Inflammatory macrophage treated with lipopolysaccharide for 4 hours (primary cell): ENCODE measurements around the gene ADAMTS14.
A peak's percentile ranks its signal among the peaks of the same experiment; 100 is the strongest.

Experiments used
- DNase-seq: peaks from one replicate; pipeline ENCODE4 v3.0.0-alpha.2; 2020

ADAMTS14 gene

GRCh38 chr10:70736525-70736924, 64.2 kb downstream of the ADAMTS14 start:
- no peak for DNase-seq

GRCh38 chr10:70737250-70737649, 64.9 kb downstream of the ADAMTS14 start:
- no peak for DNase-seq

GRCh38 chr10:70738006-70738760, 65.9 kb downstream of the ADAMTS14 start:
- DNase-seq, result no peak

- no peak for DNase-seq
Measured at GRCh38 chr10:70738761-70739121, 66.4 kb downstream of the ADAMTS14 start.

- DNase-seq, result no peak
Measured at GRCh38 chr10:70740406-70741288, 68.3 kb downstream of the ADAMTS14 start.

- DNase-seq, result peak; percentile 83
Measured at GRCh38 chr10:70742537-70743429, 70.5 kb downstream of the ADAMTS14 start.

- no peak for DNase-seq
Measured at GRCh38 chr10:70743430-70743788, 71.1 kb downstream of the ADAMTS14 start.

GRCh38 chr10:70743879-70744278, 71.6 kb downstream of the ADAMTS14 start:
- no peak for DNase-seq

- peak; percentile 39 for DNase-seq
Measured at GRCh38 chr10:70744617-70745143, 72.4 kb downstream of the ADAMTS14 start.

- DNase-seq, result no peak
Measured at GRCh38 chr10:70745555-70745954, 73.2 kb downstream of the ADAMTS14 start.

GRCh38 chr10:70747192-70747965, 75.1 kb downstream of the ADAMTS14 start:
- DNase-seq, result no peak

- DNase-seq, result no peak
Measured at GRCh38 chr10:70748305-70748704, 76.0 kb downstream of the ADAMTS14 start.

GRCh38 chr10:70748801-70749573, 76.7 kb downstream of the ADAMTS14 start:
- DNase-seq, result no peak

GRCh38 chr10:70749756-70750155, 77.5 kb downstream of the ADAMTS14 start:
- DNase-seq, result no peak

- DNase-seq, result no peak
Measured at GRCh38 chr10:70750156-70750703, 77.9 kb downstream of the ADAMTS14 start.

GRCh38 chr10:70751356-70751755, 79.0 kb downstream of the ADAMTS14 start:
- no peak for DNase-seq

- no peak for DNase-seq
Measured at GRCh38 chr10:70751991-70752390, 79.7 kb downstream of the ADAMTS14 start.

GRCh38 chr10:70752571-70752970, 80.3 kb downstream of the ADAMTS14 start:
- DNase-seq, result no peak

GRCh38 chr10:70753026-70753663, 80.8 kb downstream of the ADAMTS14 start:
- DNase-seq, result peak; percentile 72

- DNase-seq, result no peak
Measured at GRCh38 chr10:70753841-70754621, 81.7 kb downstream of the ADAMTS14 start.
